Caco-2 (cell line): ENCODE measurements around the gene GPR107. TPM values are rescaled to one million over a fixed set of nuclear protein-coding genes. Genes with fewer than 3 reads are reported as not detected.

Experiments used
- BruUV-seq: library from RNA; stranded (reverse); fragments of 400-500 nt; replicated peaks from 2 replicates; lab custom pipeline; 2021; lab: Mats Ljungman, UMichigan
- CTCF ChIA-PET: fragments of 300-600 bp; sonication (Branson Sonifier 250); formaldehyde crosslinking; loops from one replicate; lab custom pipeline; 2022; ENCODE audit warnings: antibody characterized with exemption; lab: Charles Lee
- POLR2A ChIA-PET: fragments of 300-600 bp; sonication (Branson Sonifier 250); formaldehyde crosslinking; loops from one replicate; lab custom pipeline; 2022; ENCODE audit warnings: antibody characterized with exemption; lab: Charles Lee
- DNase-seq, 2 experiments: peaks; one replicate each; pipeline versions ENCODE4 v3.0.0 to v3.0.0-alpha.2; 2020 to 2022
- H3K27me3 ChIP-seq: replicated peaks from 2 replicates; pipeline ENCODE4 v1.6.0; 2011; ENCODE audit warnings: low read length; ENCODE audit not compliant: control insufficient read depth, insufficient read depth
- H3K36me3 ChIP-seq: 2 replicates; pipeline ENCODE4 v1.5.1; 2011; ENCODE audit warnings: low read length; ENCODE audit not compliant: control insufficient read depth, insufficient read depth
- H3K4me1 ChIP-seq: fragments of 250-450 bp; sonication (Bioruptor Pico); 2 replicates; pipeline ENCODE4 v1.5.1; 2020; ENCODE audit warnings: mild to moderate bottlenecking
- H3K4me3 ChIP-seq: 2 replicates; pipeline ENCODE4 v1.5.1; 2011; ENCODE audit warnings: low read depth, mild to moderate bottlenecking, control low read depth, low read length
- H3K9me3 ChIP-seq: fragments of 250-450 bp; sonication (Bioruptor Pico); 2 replicates; pipeline ENCODE4 v1.5.1; 2020; ENCODE audit warnings: mild to moderate bottlenecking, moderate library complexity
- H3K27ac Mint-ChIP-seq: one replicate; pipeline ENCODE4 v1.8.0; 2022; ENCODE audit warnings: mixed read lengths; ENCODE audit not compliant: unreplicated experiment
- H3K27me3 Mint-ChIP-seq: one replicate; pipeline ENCODE4 v1.8.0; 2022; ENCODE audit warnings: mixed read lengths; ENCODE audit not compliant: insufficient read depth, unreplicated experiment
- H3K36me3 Mint-ChIP-seq: one replicate; pipeline ENCODE4 v1.8.0; 2022; ENCODE audit warnings: mild to moderate bottlenecking, mixed read lengths; ENCODE audit not compliant: insufficient read depth, unreplicated experiment
- H3K4me1 Mint-ChIP-seq: one replicate; pipeline ENCODE4 v1.8.0; 2022; ENCODE audit warnings: low read depth, mixed read lengths; ENCODE audit not compliant: unreplicated experiment
- H3K4me3 Mint-ChIP-seq: one replicate; pipeline ENCODE4 v1.8.0; 2022; ENCODE audit warnings: mild to moderate bottlenecking, moderate library complexity, mixed read lengths; ENCODE audit not compliant: unreplicated experiment
- H3K9me3 Mint-ChIP-seq: one replicate; pipeline ENCODE4 v1.8.0; 2022; ENCODE audit warnings: mixed read lengths; ENCODE audit not compliant: unreplicated experiment
- intact Hi-C: fragments of 100-400 bp; cut with micrococcal nuclease; formaldehyde crosslinking; loops from one replicate; pipeline ENCODE4 v1.10.0; 2022; ENCODE audit not compliant: unreplicated experiment
- total RNA-seq: library from RNA; stranded (reverse); gene quantifications from 2 replicates; pipeline ENCODE4 v1.2.3, GENCODE V29; 2022
- TF ChIP-seq, protein P1 (sequence below), 2 experiments: fragments of 200-600 bp in 1 of 2; IDR thresholded peaks; 1 replicate in 1 of 2; 2 replicates in 1 of 2; pipeline versions ENCODE4 v1.5.1 to v1.8.0; 2011 to 2022; ENCODE audit warnings: antibody characterized with exemption in 1 of 2, control low read depth in 1 of 2, inconsistent platforms in 1 of 2, low read depth in 1 of 2, low read length in 1 of 2, mild to moderate bottlenecking in 1 of 2, moderate library complexity in 1 of 2; ENCODE audit not compliant: insufficient read depth in 1 of 2, severe bottlenecking in 1 of 2, unreplicated experiment in 1 of 2

The GPR107 gene
- total RNA-seq, 1 experiment from 2014 or later: 53.1 TPM

GRCh38 chr9:130022566-130023143 is 31.1 kb upstream of the GPR107 start:
- no peaks in the 10 kb centered on the region for H3K36me3 ChIP-seq
- no peaks in the 10 kb centered on the region for H3K36me3 Mint-ChIP-seq
- H3K27me3 ChIP-seq: no peaks in the 10 kb centered on the region
- no peak overlapping the region for H3K4me3 ChIP-seq
- DNase-seq: no peak
- intact Hi-C loops: no loop called here
- H3K9me3 ChIP-seq: no peaks in the 10 kb centered on the region
- H3K4me3 Mint-ChIP-seq: no peak overlapping the region
- no peaks in the 10 kb centered on the region for H3K27me3 Mint-ChIP-seq
- H3K27ac Mint-ChIP-seq: no peak overlapping the region
- TF ChIP-seq, protein P1, sequence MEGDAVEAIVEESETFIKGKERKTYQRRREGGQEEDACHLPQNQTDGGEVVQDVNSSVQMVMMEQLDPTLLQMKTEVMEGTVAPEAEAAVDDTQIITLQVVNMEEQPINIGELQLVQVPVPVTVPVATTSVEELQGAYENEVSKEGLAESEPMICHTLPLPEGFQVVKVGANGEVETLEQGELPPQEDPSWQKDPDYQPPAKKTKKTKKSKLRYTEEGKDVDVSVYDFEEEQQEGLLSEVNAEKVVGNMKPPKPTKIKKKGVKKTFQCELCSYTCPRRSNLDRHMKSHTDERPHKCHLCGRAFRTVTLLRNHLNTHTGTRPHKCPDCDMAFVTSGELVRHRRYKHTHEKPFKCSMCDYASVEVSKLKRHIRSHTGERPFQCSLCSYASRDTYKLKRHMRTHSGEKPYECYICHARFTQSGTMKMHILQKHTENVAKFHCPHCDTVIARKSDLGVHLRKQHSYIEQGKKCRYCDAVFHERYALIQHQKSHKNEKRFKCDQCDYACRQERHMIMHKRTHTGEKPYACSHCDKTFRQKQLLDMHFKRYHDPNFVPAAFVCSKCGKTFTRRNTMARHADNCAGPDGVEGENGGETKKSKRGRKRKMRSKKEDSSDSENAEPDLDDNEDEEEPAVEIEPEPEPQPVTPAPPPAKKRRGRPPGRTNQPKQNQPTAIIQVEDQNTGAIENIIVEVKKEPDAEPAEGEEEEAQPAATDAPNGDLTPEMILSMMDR (IDR thresholded peaks at IDR 0.05; ENCODE audit: insufficient read depth in 1 of 2, low read depth in 1 of 2, low read length in 1 of 2, severe bottlenecking in 1 of 2, unreplicated experiment in 1 of 2): no peak
- peaks cover 8% of the 10 kb centered on the region for H3K4me1 ChIP-seq
- BruUV-seq: no TSS peak
- H3K4me1 Mint-ChIP-seq: peaks cover under 1% of the 10 kb centered on the region
- H3K9me3 Mint-ChIP-seq: no peaks in the 10 kb centered on the region
- CTCF ChIA-PET: no interaction called here
- POLR2A ChIA-PET: interaction anchor here (0.9 kb wide), 1 partner anchor 20 kb away, joined by 3 read pairs; the partner anchor contains the start of gene FNBP1

GRCh38 chr9:130023144-130023787 is 30.4 kb upstream of the GPR107 start:
- TF ChIP-seq, protein P1 (IDR thresholded peaks at IDR 0.05; ENCODE audit: insufficient read depth in 1 of 2, low read depth in 1 of 2, low read length in 1 of 2, severe bottlenecking in 1 of 2, unreplicated experiment in 1 of 2): no peak
- H3K36me3 ChIP-seq: no peaks in the 10 kb centered on the region
- no TSS peak for BruUV-seq
- no peak overlapping the region for H3K4me3 Mint-ChIP-seq
- no peaks in the 10 kb centered on the region for H3K9me3 Mint-ChIP-seq
- ChIA-PET POLR2A (interaction anchor here (0.9 kb wide), 1 partner anchor 20 kb away, joined by 3 read pairs; the partner anchor contains the start of gene FNBP1), CTCF (no interaction called here)
- no peaks in the 10 kb centered on the region for H3K9me3 ChIP-seq
- H3K27me3 Mint-ChIP-seq: no peaks in the 10 kb centered on the region
- no peaks in the 10 kb centered on the region for H3K36me3 Mint-ChIP-seq
- peaks cover 7% of the 10 kb centered on the region for H3K4me1 Mint-ChIP-seq
- peaks cover 12% of the 10 kb centered on the region for H3K4me1 ChIP-seq
- DNase-seq: no peak
- intact Hi-C loops: no loop called here
- no peaks in the 10 kb centered on the region for H3K27me3 ChIP-seq
- no peak overlapping the region for H3K4me3 ChIP-seq
- H3K27ac Mint-ChIP-seq: peak overlapping the region; percentile 7

GRCh38 chr9:130023994-130024596 is 29.6 kb upstream of the GPR107 start:
- CTCF ChIA-PET: no interaction called here
- TF ChIP-seq, protein P1 (IDR thresholded peaks at IDR 0.05; ENCODE audit: insufficient read depth in 1 of 2, low read depth in 1 of 2, low read length in 1 of 2, severe bottlenecking in 1 of 2, unreplicated experiment in 1 of 2): no peak
- no peaks in the 10 kb centered on the region for H3K9me3 Mint-ChIP-seq
- H3K36me3 Mint-ChIP-seq: no peaks in the 10 kb centered on the region
- DNase-seq: no peak
- no peak overlapping the region for H3K4me3 Mint-ChIP-seq
- no peaks in the 10 kb centered on the region for H3K9me3 ChIP-seq
- H3K4me1 ChIP-seq: peaks cover 17% of the 10 kb centered on the region
- H3K36me3 ChIP-seq: no peaks in the 10 kb centered on the region
- BruUV-seq: no TSS peak
- H3K4me1 Mint-ChIP-seq: peaks cover 15% of the 10 kb centered on the region
- intact Hi-C loops: no loop called here
- POLR2A ChIA-PET: no interaction called here
- H3K4me3 ChIP-seq: no peak overlapping the region
- no peaks in the 10 kb centered on the region for H3K27me3 ChIP-seq
- no peak overlapping the region for H3K27ac Mint-ChIP-seq
- H3K27me3 Mint-ChIP-seq: no peaks in the 10 kb centered on the region
